HG02970 (cell line): ENCODE results near the gene CTBP1.
"Not testable (repeated sequence)": the region's sequence is repeated elsewhere in the genome, so short reads cannot be mapped to it uniquely, and the experiment has no call there.

ENCODE experiments used
- ATAC-seq: cut with Tn5 transposase; IDR thresholded peaks from one replicate; pipeline ENCODE4 v1.9.1; 2021; ENCODE audit warnings: mild to moderate bottlenecking, moderate library complexity, moderate number of reproducible peaks; ENCODE audit not compliant: unreplicated experiment, low FRiP score

CTBP1 gene

GRCh38 chr4:1248245-1249147, at the start of gene CTBP1:
Gene CTBP1 (minus strand): TSS chr4:1249130. CDS start chr4:1241331, 7,799 bp downstream.
- ATAC-seq: peak; percentile 48

GRCh38 chr4:1298461-1298860, 49.5 kb upstream of the CTBP1 start:
- no peak for ATAC-seq

- no peak for ATAC-seq
Measured at GRCh38 chr4:1297456-1298325, 48.8 kb upstream of the CTBP1 start.

- ATAC-seq: no peak
Measured at GRCh38 chr4:1297023-1297395, 48.1 kb upstream of the CTBP1 start.

GRCh38 chr4:1296324-1297022, 47.5 kb upstream of the CTBP1 start:
- ATAC-seq: no peak

- ATAC-seq: no peak
Measured at GRCh38 chr4:1295405-1296055, 46.6 kb upstream of the CTBP1 start.

- no peak for ATAC-seq
Measured at GRCh38 chr4:1294891-1295290, 46.0 kb upstream of the CTBP1 start.

GRCh38 chr4:1294424-1294823, 45.5 kb upstream of the CTBP1 start:
- ATAC-seq: no peak

GRCh38 chr4:1293991-1294390, 45.1 kb upstream of the CTBP1 start:
- no peak for ATAC-seq

- no peak for ATAC-seq
Measured at GRCh38 chr4:1293531-1293941, 44.6 kb upstream of the CTBP1 start.

- not testable (repeated sequence) for ATAC-seq
Measured at GRCh38 chr4:1292703-1293011, 43.7 kb upstream of the CTBP1 start.

GRCh38 chr4:1291996-1292702, 43.2 kb upstream of the CTBP1 start:
- no peak for ATAC-seq

GRCh38 chr4:1291091-1291490, 42.2 kb upstream of the CTBP1 start:
- ATAC-seq: no peak

GRCh38 chr4:1290165-1290977, 41.4 kb upstream of the CTBP1 start:
- no peak for ATAC-seq

- ATAC-seq: peak; percentile 93
Measured at GRCh38 chr4:1289207-1290164, 40.6 kb upstream of the CTBP1 start, which contains the start of gene MAEA. Gene MAEA (plus strand): TSS chr4:1289891. CDS start chr4:1289914, 23 bp downstream.

- ATAC-seq: no peak
Measured at GRCh38 chr4:1288786-1289185, 39.9 kb upstream of the CTBP1 start.

GRCh38 chr4:1285790-1286553, 37.0 kb upstream of the CTBP1 start:
- no peak for ATAC-seq
